Mucosa of rectum (tissue), 2 donors: ENCODE data around the gene PLEKHO1.

ENCODE experiments used
- H3K27ac ChIP-seq, 2 donors: one replicate each; pipeline ENCODE4 v1.7.0; 2013; ENCODE audit warnings: inconsistent platforms in 2 of 2, low read depth in 2 of 2, low read length in 2 of 2
- H3K27me3 ChIP-seq, 2 donors: one replicate each; pipeline ENCODE4 v1.7.0; 2013; ENCODE audit warnings: low read length in 2 of 2; ENCODE audit not compliant: control insufficient read depth in 2 of 2, insufficient read depth in 2 of 2
- H3K36me3 ChIP-seq, 2 donors: one replicate each; pipeline ENCODE4 v1.7.0; 2013; ENCODE audit warnings: low read length in 2 of 2; ENCODE audit not compliant: control insufficient read depth in 2 of 2, insufficient read depth in 2 of 2
- H3K4me1 ChIP-seq, 2 donors: one replicate each; pipeline ENCODE4 v1.7.0; 2013; ENCODE audit warnings: low read length in 2 of 2, mild to moderate bottlenecking in 1 of 2; ENCODE audit not compliant: control insufficient read depth in 2 of 2, insufficient read depth in 2 of 2
- H3K4me3 ChIP-seq, 2 donors: one replicate each; pipeline ENCODE4 v1.7.0; 2013; ENCODE audit warnings: low read length in 2 of 2
- H3K9ac ChIP-seq, 2 donors: one replicate each; pipeline ENCODE4 v1.7.0; 2013; ENCODE audit warnings: low read length in 2 of 2, low read depth in 1 of 2, mild to moderate bottlenecking in 1 of 2
- H3K9me3 ChIP-seq, 2 donors: one replicate each; pipeline ENCODE4 v1.7.0; 2013; ENCODE audit warnings: low read length in 2 of 2; ENCODE audit not compliant: control insufficient read depth in 2 of 2
- donor health status: healthy.
- donor health status: Normal muscosa, but diverticular disease.

PLEKHO1 gene

GRCh38 chr1:150156868-150157603, 7.3 kb downstream of the PLEKHO1 start:
- peaks cover 11 to 27% of the 10 kb centered on the region in 2 donors for H3K4me1 ChIP-seq
- peaks cover 16 to 30% of the 10 kb centered on the region in 2 donors for H3K36me3 ChIP-seq

GRCh38 chr1:150159550-150159949, 9.8 kb downstream of the PLEKHO1 start:
- Histone ChIP-seq H3K4me3 (peak overlapping the region in 1 of 2 donors; percentile 22), H3K27ac (peak overlapping the region; percentile 56 to 87), H3K4me1 (peaks cover 23 to 37% of the 10 kb centered on the region in 2 donors), H3K36me3 (peaks cover 9 to 22% of the 10 kb centered on the region in 2 donors), H3K9ac (no peak overlapping the region), H3K27me3 (no peaks in the 10 kb centered on the region), H3K9me3 (no peaks in the 10 kb centered on the region)

More at GRCh38 chr1:150156868-150157603, 7.3 kb downstream of the PLEKHO1 start:
- Histone ChIP-seq H3K27me3 (no peaks in the 10 kb centered on the region), H3K9me3 (no peaks in the 10 kb centered on the region), H3K27ac (no peak overlapping the region), H3K4me3 (no peak overlapping the region), H3K9ac (no peak overlapping the region)

GRCh38 chr1:150160964-150161621, 11.4 kb downstream of the PLEKHO1 start:
- H3K27me3 ChIP-seq = no peaks in the 10 kb centered on the region
- H3K9ac ChIP-seq = no peak overlapping the region
- peaks cover 9 to 14% of the 10 kb centered on the region in 2 donors for H3K36me3 ChIP-seq
- H3K4me1 ChIP-seq = peaks cover 23 to 37% of the 10 kb centered on the region in 2 donors
- H3K9me3 ChIP-seq = no peaks in the 10 kb centered on the region
- peak overlapping the region; percentile 87 for H3K27ac ChIP-seq
- H3K4me3 ChIP-seq = peak overlapping the region in 1 of 2 donors; percentile 51

GRCh38 chr1:150161747-150162581, 12.2 kb downstream of the PLEKHO1 start:
- H3K9ac ChIP-seq = peak overlapping the region; percentile 66 to 79
- no peak overlapping the region for H3K4me3 ChIP-seq
- H3K4me1 ChIP-seq = peaks cover 23 to 37% of the 10 kb centered on the region in 2 donors

GRCh38 chr1:150162582-150162861, 12.8 kb downstream of the PLEKHO1 start:
- Histone ChIP-seq H3K9me3 (no peaks in the 10 kb centered on the region), H3K9ac (peak overlapping the region; percentile 66 to 79), H3K4me1 (peaks cover 23 to 37% of the 10 kb centered on the region in 2 donors), H3K4me3 (peak overlapping the region; percentile 53 to 62), H3K27me3 (no peaks in the 10 kb centered on the region), H3K27ac (peak overlapping the region; percentile 87), H3K36me3 (peaks cover 2 to 4% of the 10 kb centered on the region in 2 donors)

More at GRCh38 chr1:150161747-150162581, 12.2 kb downstream of the PLEKHO1 start:
- Histone ChIP-seq H3K27me3 (no peaks in the 10 kb centered on the region), H3K27ac (peak overlapping the region; percentile 87), H3K9me3 (no peaks in the 10 kb centered on the region), H3K36me3 (peaks cover 6 to 7% of the 10 kb centered on the region in 2 donors)

GRCh38 chr1:150162862-150163706, 13.4 kb downstream of the PLEKHO1 start:
- H3K27me3 ChIP-seq = no peaks in the 10 kb centered on the region
- H3K9ac ChIP-seq = peak overlapping the region; percentile 66 to 79
- H3K9me3 ChIP-seq = no peaks in the 10 kb centered on the region
- peak overlapping the region; percentile 87 for H3K27ac ChIP-seq
- peaks cover 23 to 37% of the 10 kb centered on the region in 2 donors for H3K4me1 ChIP-seq
- peak overlapping the region; percentile 53 to 62 for H3K4me3 ChIP-seq
- H3K36me3 ChIP-seq = no peaks in the 10 kb centered on the region

GRCh38 chr1:150164224-150164623, 14.5 kb downstream of the PLEKHO1 start:
- Histone ChIP-seq H3K9me3 (no peaks in the 10 kb centered on the region), H3K4me1 (peaks cover 23 to 37% of the 10 kb centered on the region in 2 donors), H3K27ac (peak overlapping the region; percentile 87), H3K27me3 (no peaks in the 10 kb centered on the region), H3K36me3 (no peaks in the 10 kb centered on the region), H3K4me3 (no peak overlapping the region), H3K9ac (no peak overlapping the region)

- peaks cover 23 to 32% of the 10 kb centered on the region in 2 donors for H3K4me1 ChIP-seq
- H3K4me3 ChIP-seq = no peak overlapping the region
- no peaks in the 10 kb centered on the region for H3K36me3 ChIP-seq
- no peak overlapping the region for H3K9ac ChIP-seq
- peak overlapping the region in 1 of 2 donors; percentile 26 for H3K27ac ChIP-seq
- H3K27me3 ChIP-seq = no peaks in the 10 kb centered on the region
- H3K9me3 ChIP-seq = no peaks in the 10 kb centered on the region
These were observed 15.1 kb downstream of the PLEKHO1 start for GRCh38 chr1:150164779-150165178.
